22Rv1 (cell line): ENCODE measurements around the gene ABCA8.
"Not testable (repeated sequence)": the region's sequence is repeated elsewhere in the genome, so short reads cannot be mapped to it uniquely, and the experiment has no call there.

ENCODE experiments used
- H3K27ac ChIP-seq: fragments of 450-650 bp; 2 replicates; pipeline ENCODE4 v1.5.1; 2017
- CTCF ChIP-seq: fragments of 450-650 bp; IDR thresholded peaks from 2 replicates; pipeline ENCODE4 v1.5.1; 2017; ENCODE audit warnings: mild to moderate bottlenecking
- ZFX ChIP-seq: fragments of 450-650 bp; IDR thresholded peaks from 2 replicates; pipeline ENCODE4 v1.6.1; 2017; ENCODE audit warnings: antibody characterized with exemption, borderline replicate concordance

ABCA8 gene

GRCh38 chr17:68950725-68951124 is 4.5 kb downstream of the ABCA8 start:
- TF ChIP-seq CTCF (no peak), ZFX (no peak)
- H3K27ac ChIP-seq = no peak overlapping the region

GRCh38 chr17:68947868-68948267 is 7.3 kb downstream of the ABCA8 start:
- H3K27ac ChIP-seq = not testable (repeated sequence)

GRCh38 chr17:68944435-68945035 is 10.7 kb downstream of the ABCA8 start:
- H3K27ac ChIP-seq = no peak overlapping the region
- no peak for TF ChIP-seq CTCF
- no peak for TF ChIP-seq ZFX

GRCh38 chr17:68943812-68944182 is 11.4 kb downstream of the ABCA8 start:
- not testable (repeated sequence) for H3K27ac ChIP-seq

GRCh38 chr17:68943123-68943811 is 11.9 kb downstream of the ABCA8 start:
- TF ChIP-seq CTCF (no peak), ZFX (no peak)
- no peak overlapping the region for H3K27ac ChIP-seq

- TF ChIP-seq CTCF (no peak), ZFX (no peak)
Observed at GRCh38 chr17:68942389-68942788, 12.8 kb downstream of the ABCA8 start.

GRCh38 chr17:68941761-68942160 is 13.4 kb downstream of the ABCA8 start:
- no peak overlapping the region for H3K27ac ChIP-seq
- TF ChIP-seq ZFX (no peak), CTCF (no peak)

More at GRCh38 chr17:68942389-68942788, 12.8 kb downstream of the ABCA8 start:
- no peak overlapping the region for H3K27ac ChIP-seq

GRCh38 chr17:68939195-68939594 is 16.0 kb downstream of the ABCA8 start:
- no peak overlapping the region for H3K27ac ChIP-seq
- TF ChIP-seq CTCF = no peak
- TF ChIP-seq ZFX = no peak
